ENCODE data around the gene GRIN3A. TPM values are rescaled to one million over a fixed set of nuclear protein-coding genes. Genes with fewer than 3 reads are reported as not detected.

The GRIN3A gene
- total RNA-seq, 4 donors from 2014 or later: 0.27 to 0.48 (median 0.37) TPM; not detected in 1

- Histone ChIP-seq H3K27me3 (no peaks in the 10 kb centered on the region), H3K27ac (no peak overlapping the region), H3K4me1 (no peaks in the 10 kb centered on the region), H3K36me3 (no peaks in the 10 kb centered on the region), H3K9me3 (no peaks in the 10 kb centered on the region), H3K4me3 (no peak overlapping the region)
- in situ Hi-C loops (cut with MboI; ENCODE audit: low pct_ligation_motif_present in 1 of 4, low pct_unique_long_range_greater_than_20kb in 1 of 4, low sequenced_read_pairs in 3 of 4) (no loop called here), intact Hi-C loops (cut with DNase I; ENCODE audit: low total_unique reads) (no loop called here)
- DNase-seq: no peak
- 70 to 83% methylated on average over 3 of the region's 3 CpGs for WGBS, 2 donors (ENCODE audit: low coverage in 1 of 2)
- TF ChIP-seq POLR2AphosphoS5 (IDR thresholded peaks at IDR 0.05): no peak
- no peak for TF ChIP-seq EP300 (IDR thresholded peaks at IDR 0.05; ENCODE audit: low read depth)
- no peak for TF ChIP-seq POLR2A (IDR thresholded peaks at IDR 0.05)
- no peak for TF ChIP-seq CTCF (IDR thresholded peaks at IDR 0.05)
Measured at GRCh38 chr9:101578378-101578777, 160.1 kb downstream of the GRIN3A start.

- H3K4me1 ChIP-seq: no peaks in the 10 kb centered on the region
- no peak overlapping the region for H3K4me3 ChIP-seq
- no peak overlapping the region for H3K27ac ChIP-seq
- no peaks in the 10 kb centered on the region for H3K9me3 ChIP-seq
- DNase-seq: no peak
- in situ Hi-C loops (cut with MboI; ENCODE audit: low pct_ligation_motif_present in 1 of 4, low pct_unique_long_range_greater_than_20kb in 1 of 4, low sequenced_read_pairs in 3 of 4) (no loop called here), intact Hi-C loops (cut with DNase I; ENCODE audit: low total_unique reads) (no loop called here)
- no peaks in the 10 kb centered on the region for H3K36me3 ChIP-seq
- H3K27me3 ChIP-seq: no peaks in the 10 kb centered on the region
- TF ChIP-seq EP300 (IDR thresholded peaks at IDR 0.05; ENCODE audit: low read depth) (no peak), POLR2AphosphoS5 (IDR thresholded peaks at IDR 0.05) (no peak)
Measured at GRCh38 chr9:101574731-101575333, 163.6 kb downstream of the GRIN3A start.

- intact Hi-C loops (cut with DNase I; ENCODE audit: low total_unique reads) (no loop called here), in situ Hi-C loops (cut with MboI; ENCODE audit: low pct_ligation_motif_present in 1 of 4, low pct_unique_long_range_greater_than_20kb in 1 of 4, low sequenced_read_pairs in 3 of 4) (no loop called here)
- H3K9me3 ChIP-seq: no peaks in the 10 kb centered on the region
- H3K4me1 ChIP-seq: no peaks in the 10 kb centered on the region
- H3K27me3 ChIP-seq: no peaks in the 10 kb centered on the region
- no peak overlapping the region for H3K27ac ChIP-seq
- no peak overlapping the region for H3K4me3 ChIP-seq
- WGBS, 2 donors (ENCODE audit: low coverage in 1 of 2): 40 to 81% methylated on average over 2 of the region's 2 CpGs
- no peaks in the 10 kb centered on the region for H3K36me3 ChIP-seq
- TF ChIP-seq CTCF (IDR thresholded peaks at IDR 0.05) (no peak), POLR2A (IDR thresholded peaks at IDR 0.05) (no peak), EP300 (IDR thresholded peaks at IDR 0.05; ENCODE audit: low read depth) (no peak), POLR2AphosphoS5 (IDR thresholded peaks at IDR 0.05) (no peak)
- DNase-seq: no peak
Measured at GRCh38 chr9:101572316-101572715, 166.1 kb downstream of the GRIN3A start.

- DNase-seq: no peak
- H3K36me3 ChIP-seq: no peaks in the 10 kb centered on the region
- H3K4me1 ChIP-seq: no peaks in the 10 kb centered on the region
- no peak overlapping the region for H3K27ac ChIP-seq
- intact Hi-C loops (cut with DNase I; ENCODE audit: low total_unique reads) (no loop called here), in situ Hi-C loops (cut with MboI; ENCODE audit: low pct_ligation_motif_present in 1 of 4, low pct_unique_long_range_greater_than_20kb in 1 of 4, low sequenced_read_pairs in 3 of 4) (no loop called here)
- 84 to 88% methylated on average over 1 of the region's 1 CpG for WGBS, 2 donors (ENCODE audit: low coverage in 1 of 2)
- H3K27me3 ChIP-seq: no peaks in the 10 kb centered on the region
- no peak for TF ChIP-seq POLR2A (IDR thresholded peaks at IDR 0.05)
- no peak for TF ChIP-seq EP300 (IDR thresholded peaks at IDR 0.05; ENCODE audit: low read depth)
- no peak for TF ChIP-seq POLR2AphosphoS5 (IDR thresholded peaks at IDR 0.05)
- no peak for TF ChIP-seq CTCF (IDR thresholded peaks at IDR 0.05)
- H3K9me3 ChIP-seq: no peaks in the 10 kb centered on the region
- no peak overlapping the region for H3K4me3 ChIP-seq
Measured at GRCh38 chr9:101571114-101571513, 167.3 kb downstream of the GRIN3A start.

All from transverse colon (tissue), 4 donors.